Measurements from ENCODE around the gene PCP4L1.
"Not testable (repeated sequence)": the region's sequence is repeated elsewhere in the genome, so short reads cannot be mapped to it uniquely, and the experiment has no call there.

The PCP4L1 gene

DNA sequence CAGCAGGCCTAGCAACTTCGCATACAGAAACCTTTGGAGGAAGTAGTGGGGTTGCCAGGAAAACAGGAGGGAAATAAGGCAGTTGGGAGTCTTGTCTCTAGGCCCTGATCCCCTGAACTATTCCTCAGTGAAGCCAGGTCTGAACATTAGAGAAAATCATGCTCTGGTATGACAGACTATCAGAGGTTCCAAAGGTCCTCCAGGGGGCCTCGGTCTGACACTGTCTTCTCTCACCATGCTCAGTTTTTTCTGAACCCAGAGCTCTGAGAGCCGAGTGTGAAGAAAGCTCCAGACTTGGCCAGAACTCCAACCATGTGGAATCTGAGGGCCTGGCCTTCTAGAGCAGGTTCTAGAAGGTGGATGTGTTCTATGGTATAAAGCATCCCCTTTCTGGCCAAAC, 28.6 kb upstream of the PCP4L1 start:
- DNase-seq: no peak

GRCh38 chr1:161230762-161231161, 27.8 kb upstream of the PCP4L1 start:
- no peak for DNase-seq

- no peak for DNase-seq
These were observed 25.4 kb upstream of the PCP4L1 start for GRCh38 chr1:161233102-161233501.

GRCh38 chr1:161235957-161236775, 22.4 kb upstream of the PCP4L1 start:
- DNase-seq: no peak

- no peak for DNase-seq
These were observed 20.5 kb upstream of the PCP4L1 start, which contains the start of gene NR1I3 for GRCh38 chr1:161238039-161238473. Gene NR1I3, minus strand, starts transcription at chr1:161238203. Its CDS starts 1,638 bp downstream, at chr1:161236565.

GRCh38 chr1:161241682-161242081, 16.9 kb upstream of the PCP4L1 start:
- no peak for DNase-seq

DNA sequence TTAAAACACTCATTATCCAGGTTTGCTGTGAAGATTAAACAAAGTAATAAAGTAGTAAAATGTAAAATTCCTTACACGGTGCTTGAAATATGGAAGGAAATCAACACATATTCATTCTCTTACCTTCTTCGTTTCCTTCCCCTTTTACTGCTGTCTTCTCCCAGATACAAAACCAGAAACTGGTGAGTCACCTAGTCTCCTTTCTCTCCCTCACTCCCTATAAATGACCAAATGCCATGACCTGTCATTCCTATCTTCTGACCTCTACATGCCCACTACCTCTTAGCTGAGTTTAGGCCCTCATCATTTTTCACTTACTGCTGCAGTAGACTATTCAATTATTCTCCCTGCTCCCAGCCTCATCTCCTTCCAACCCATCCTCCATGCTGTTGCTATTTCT, 16.2 kb upstream of the PCP4L1 start:
- no peak for DNase-seq

DNA sequence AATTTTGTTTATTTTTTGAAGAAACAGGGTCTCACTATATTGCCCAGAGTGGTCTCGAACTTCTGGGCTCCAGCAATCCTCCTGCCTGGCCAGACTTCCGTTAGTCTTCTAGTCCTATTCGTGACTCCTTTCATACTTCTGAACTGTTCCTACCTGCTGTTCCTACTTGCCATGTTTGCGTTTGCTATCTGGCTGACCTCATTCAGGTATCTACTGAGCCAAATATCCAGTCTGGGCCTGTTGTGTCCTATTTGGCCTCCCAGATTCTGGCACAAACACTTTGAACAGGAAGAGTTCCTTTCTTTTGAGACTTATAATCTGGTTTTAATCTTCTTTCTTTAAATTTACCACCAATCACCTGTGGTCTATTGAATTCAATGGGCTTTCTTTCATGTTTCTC, 13.7 kb upstream of the PCP4L1 start:
- no peak for DNase-seq

DNA sequence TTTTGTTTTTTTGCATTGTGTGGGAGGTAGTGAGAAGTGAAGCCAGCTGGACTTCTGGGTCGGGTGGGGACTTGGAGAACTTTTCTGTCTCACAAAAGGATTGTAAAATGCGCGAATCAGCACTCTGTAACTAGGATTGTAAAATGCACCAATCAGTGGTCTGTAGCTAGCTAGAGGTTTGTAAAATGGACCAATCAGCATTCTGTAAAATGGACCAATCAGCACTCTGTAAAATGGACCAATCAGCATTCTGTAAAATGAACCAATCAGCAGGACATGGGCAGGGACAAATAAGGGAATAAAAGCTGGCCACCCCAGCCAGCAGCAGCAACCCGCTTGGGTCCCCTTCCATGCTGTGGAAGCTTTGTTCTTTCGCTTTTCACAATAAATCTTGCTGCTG, 8.4 kb upstream of the PCP4L1 start:
- not testable (repeated sequence) for DNase-seq

DNA sequence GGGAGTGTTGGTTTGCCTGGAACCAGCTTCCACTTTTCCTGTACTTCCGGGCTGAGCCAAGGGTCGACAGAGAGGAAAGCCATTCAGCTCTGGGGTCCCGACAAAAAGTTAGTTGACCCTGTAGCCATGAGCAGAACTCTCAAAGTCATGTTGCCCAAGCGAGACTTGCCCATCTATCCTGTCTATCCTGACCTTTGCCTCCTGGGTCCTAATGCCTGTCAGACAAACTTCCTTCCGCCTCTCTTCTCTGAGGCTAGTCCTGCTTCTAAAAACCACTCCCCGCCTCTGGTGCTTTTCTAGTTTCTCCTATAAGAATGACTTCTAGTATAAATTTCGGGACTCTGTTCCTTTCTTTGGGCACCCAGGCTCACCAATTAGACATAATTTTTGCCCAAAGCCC, 7.7 kb upstream of the PCP4L1 start:
- no peak for DNase-seq

- DNase-seq: no peak
These were observed 7.0 kb upstream of the PCP4L1 start for GRCh38 chr1:161251579-161251978.

- DNase-seq: not testable (repeated sequence)
These were observed 3.2 kb upstream of the PCP4L1 start for GRCh38 chr1:161255302-161255701.

DNA sequence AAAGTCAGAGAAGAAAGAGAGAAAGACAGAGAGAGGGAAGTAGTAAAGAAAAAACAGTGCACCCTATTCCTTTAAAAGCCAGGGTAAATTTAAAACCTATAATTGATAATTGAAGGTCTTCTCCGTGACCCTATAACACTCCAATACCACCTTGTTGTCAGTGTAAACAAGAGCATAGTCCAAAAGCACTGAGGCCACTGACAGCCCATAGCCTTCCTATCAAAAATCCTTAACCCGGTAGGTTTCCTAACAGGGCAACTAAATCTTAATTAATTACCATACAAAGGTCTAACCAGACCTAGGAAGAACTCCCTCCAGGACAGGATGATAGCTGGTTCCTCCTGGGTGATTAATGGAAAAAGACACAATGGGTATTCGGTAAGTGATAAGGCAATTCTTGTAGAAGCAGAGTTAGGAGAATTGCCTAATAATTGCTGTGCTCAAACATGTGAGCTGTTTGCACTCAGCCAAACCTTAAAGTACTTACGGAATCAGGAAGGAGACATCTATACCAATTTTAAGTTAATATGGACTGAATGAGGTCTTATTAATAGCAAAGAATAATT, 2.5 kb upstream of the PCP4L1 start:
- DNase-seq: not testable (repeated sequence)

DNA sequence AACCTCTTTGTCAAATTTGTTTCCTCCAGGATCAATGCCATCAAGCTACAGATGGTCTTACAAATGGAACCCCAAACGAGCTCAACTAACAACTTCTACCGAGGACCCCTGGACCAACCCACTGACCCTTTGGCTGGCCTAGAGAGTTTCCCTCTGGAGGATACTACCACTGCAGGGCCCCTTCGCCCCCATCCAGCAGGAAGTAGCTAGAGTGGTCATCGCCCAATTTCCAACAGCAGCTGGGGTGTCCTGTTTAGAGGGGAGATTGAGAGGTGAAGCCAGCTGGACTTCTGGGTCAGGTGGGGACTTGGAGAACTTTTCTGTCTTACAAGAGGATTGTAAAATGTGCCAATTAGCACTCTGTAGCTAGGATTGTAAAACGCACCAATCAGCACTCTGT, 1.4 kb upstream of the PCP4L1 start:
- not testable (repeated sequence) for DNase-seq

- no peak for DNase-seq
These were observed 779 bp downstream of the PCP4L1 start for GRCh38 chr1:161259345-161259702.

DNA sequence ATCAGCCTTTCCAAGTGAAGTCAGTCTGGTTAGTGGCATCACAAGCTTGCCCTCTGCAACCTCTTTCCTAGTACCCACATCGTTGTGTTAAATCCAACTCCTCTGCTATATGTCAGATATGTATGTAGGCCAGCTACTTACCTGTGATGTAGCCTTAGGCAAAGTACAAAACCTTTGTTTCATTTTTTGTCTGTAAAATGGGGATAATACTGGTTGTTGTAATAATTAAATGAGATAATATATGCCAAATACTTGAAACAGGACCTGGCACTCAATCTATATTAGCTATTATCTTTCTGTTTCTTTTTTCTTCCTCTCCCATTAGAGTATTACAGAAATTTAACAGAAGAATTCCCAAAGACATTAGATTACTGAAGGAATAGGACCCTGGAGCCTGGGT, 1.2 kb downstream of the PCP4L1 start:
- DNase-seq: no peak

- no peak for DNase-seq
These were observed 2.1 kb downstream of the PCP4L1 start for GRCh38 chr1:161260376-161261260.

DNA sequence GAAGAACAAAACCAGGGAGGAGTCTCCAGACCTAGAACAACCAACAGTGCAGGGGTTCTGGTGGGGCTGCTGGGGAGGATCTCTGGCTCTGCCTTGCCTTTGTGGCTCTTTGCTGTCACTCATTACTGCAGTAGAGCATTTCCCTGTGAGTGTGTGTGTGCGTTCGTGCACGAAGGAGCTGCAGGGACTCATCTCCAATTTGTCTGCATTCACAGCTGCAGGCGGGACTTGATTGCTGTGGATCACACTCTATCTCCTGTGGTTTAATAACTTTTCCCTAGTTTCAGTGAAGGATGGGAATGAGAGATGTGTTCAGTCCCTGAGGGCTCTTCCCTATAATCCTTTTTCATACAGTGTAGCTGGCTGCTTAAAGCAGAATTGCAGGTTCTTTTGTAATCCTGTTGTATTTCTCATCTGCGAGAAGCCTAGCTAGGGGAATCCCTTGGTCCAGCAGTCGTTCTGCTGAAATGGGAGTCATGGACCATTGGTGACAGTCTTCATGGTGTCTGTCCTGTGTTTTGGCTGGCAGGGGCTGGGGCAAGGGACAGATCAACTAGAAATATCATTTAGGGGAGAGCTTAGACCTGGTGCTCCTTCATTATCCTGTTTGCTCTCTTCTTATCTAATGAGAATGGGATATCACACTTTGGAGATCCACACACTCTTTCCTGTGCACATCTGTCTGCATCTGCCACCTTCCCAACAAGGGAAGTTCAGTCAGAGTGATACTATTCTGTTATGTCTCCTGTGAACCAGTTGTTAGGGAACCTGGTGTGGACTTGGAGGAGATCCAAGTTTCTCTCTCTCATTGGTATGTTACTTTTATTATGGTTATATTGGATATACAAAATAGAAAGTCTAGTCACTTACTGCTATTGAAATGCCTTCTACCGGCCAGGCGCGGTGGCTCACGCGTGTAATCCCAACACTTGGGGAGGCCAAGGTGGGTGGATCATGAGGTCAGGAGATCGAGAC, 3.0 kb downstream of the PCP4L1 start:
- no peak for DNase-seq

GRCh38 chr1:161265305-161265704, 6.8 kb downstream of the PCP4L1 start:
- no peak for DNase-seq

DNA sequence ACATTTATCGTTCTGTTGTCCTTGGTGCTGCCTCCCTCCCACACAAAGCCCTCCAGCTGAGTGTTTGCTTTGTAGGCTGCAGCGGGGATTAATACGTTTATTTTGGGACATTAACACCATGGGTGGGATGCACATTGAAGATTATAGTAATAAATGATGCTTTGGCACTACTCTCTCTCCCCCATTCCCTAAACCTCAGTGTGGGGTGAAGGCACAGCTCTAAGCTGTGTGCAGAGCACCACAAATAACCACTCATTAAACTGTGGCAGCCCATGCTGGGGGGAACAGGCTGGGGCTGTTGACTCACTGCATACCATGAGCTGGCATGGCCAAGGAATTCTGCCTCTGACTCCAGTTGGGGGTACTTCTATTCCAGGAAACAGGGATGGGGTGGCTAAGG, 7.7 kb downstream of the PCP4L1 start:
- no peak for DNase-seq

DNA sequence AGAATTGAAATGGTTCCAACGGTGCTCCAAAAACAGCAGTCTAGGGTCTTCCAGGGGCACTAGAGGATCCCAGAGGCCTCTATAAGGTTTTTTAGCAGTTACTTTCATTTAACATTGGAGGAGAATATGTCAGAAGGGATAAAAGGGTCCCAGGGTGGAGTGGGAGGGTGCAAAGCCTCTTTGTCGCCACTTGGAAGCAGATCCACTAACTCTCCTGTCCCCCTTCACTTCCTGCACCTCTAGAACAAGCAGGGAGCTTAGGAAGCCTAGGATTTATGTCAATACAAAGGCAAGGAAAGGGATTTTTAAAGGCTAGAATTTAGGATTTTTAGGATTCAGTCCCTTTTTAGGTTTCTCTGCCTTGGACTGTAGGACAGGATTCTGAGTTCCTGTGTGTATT, 8.3 kb downstream of the PCP4L1 start:
- DNase-seq: no peak

DNA sequence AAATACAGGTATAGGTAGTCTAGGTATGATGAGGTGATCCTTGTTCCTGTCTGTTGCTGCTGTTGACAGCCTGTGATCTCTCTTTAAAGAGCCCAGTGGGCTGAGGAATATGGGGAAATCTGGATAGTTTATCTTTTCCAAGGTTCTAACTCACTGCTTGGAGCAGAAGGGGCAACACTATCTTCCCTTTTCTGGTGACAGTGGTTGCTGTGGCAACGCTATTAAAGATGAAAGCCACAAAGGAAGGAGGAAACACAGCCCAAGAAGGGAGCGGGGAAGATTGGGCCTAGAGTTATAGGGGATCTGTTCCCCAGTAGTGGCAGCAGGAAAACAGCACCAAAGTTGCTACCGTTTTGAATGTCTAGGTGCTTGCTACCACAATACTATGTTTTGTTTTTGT, 8.8 kb downstream of the PCP4L1 start:
- no peak for DNase-seq

Data from GOT3 (cell line).